Stimulated activated CD4-positive, alpha-beta T cell treated with anti-CD3 and anti-CD28 coated beads, TNF-alpha, amount 100 ng/mL, for 48 hours (primary cell): ENCODE results near the gene PSMF1.

Experiments
- DNase-seq, 3 donors: peaks; one replicate each; pipeline ENCODE4 v3.0.0-alpha.2; 2020; ENCODE audit warnings: low read depth in 3 of 3

PSMF1 gene, protein sequence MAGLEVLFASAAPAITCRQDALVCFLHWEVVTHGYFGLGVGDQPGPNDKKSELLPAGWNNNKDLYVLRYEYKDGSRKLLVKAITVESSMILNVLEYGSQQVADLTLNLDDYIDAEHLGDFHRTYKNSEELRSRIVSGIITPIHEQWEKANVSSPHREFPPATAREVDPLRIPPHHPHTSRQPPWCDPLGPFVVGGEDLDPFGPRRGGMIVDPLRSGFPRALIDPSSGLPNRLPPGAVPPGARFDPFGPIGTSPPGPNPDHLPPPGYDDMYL

DNA sequence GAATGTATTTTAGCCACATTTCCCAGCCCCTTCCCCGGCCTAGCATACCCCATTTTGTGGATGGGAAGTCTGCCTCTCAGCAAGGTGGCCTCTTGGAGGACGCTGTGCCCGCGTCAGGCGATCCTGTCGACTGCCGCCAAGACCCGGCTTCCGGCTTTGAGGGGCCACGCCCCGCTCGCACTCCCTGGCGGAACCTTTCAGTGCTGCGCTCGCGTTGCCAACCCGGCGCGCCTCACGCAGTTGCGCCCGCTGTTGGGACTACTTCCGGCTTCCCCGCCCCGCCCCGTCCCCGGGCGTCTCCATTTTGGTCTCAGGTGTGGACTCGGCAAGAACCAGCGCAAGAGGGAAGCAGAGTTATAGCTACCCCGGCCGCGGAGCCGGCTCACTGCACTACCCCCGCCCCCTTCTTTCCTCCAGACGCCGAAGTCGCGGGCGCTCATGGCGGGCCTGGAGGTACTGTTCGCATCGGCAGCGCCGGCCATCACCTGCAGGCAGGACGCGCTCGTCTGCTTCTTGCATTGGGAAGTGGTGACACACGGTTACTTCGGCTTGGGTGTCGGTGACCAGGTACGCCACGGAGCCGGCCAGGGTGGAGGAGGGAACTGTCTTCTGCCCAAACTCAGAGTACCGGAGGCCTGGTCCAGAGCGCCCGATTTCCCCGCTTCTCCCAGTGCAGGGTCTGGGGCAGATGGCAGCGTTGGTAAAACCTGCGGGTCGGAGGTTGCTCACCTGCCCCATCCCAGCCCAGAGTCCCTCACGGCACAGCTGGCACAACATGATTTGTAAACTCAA, at the start of gene PSMF1:
Gene PSMF1 (plus strand): TSS at position 267 of the 792 bp plus-strand sequence. CDS start 172 bp downstream, at position 439.
- DNase-seq, result peak; percentile 89 to 95 (median 91)

DNA sequence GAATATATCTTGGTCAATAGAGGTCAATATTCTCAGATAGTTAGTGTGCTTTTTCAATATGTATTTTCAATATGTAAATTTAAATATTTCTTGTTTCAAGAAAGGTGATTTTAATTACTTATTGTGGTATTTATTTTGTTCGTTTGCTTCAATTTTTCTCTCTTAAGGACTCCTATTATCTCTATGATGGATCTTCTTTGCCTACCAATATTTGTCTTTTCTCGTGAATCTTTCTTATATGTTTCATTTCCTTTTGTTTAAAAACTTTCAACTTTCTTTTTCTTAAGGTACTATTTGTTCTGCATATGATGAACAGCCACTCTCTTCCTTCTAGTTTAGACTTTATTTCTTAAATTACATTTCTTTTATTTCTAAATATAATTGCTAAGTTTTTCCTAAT, 46.1 kb upstream of the PSMF1 start:
- DNase-seq, result no peak

DNA sequence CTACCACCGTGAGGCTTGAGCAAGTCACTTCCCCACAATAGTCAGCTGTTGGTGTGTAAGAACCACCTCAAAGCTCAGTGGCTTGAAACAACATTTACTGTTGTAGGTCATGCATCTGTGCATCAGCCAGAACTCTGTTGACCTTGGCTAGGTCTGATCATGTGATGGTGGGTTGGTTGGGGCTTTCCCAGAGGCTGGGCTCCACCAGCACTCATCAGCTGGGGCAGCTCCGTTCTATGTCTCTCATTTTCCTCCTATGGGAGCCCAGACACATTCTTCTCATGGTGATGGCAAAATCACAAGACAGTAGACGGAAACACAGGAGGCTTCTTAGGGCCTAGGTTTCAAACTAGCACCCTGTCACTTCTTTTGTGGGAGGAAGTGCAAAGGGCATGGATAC, 42.8 kb upstream of the PSMF1 start:
- no peak for DNase-seq

DNA sequence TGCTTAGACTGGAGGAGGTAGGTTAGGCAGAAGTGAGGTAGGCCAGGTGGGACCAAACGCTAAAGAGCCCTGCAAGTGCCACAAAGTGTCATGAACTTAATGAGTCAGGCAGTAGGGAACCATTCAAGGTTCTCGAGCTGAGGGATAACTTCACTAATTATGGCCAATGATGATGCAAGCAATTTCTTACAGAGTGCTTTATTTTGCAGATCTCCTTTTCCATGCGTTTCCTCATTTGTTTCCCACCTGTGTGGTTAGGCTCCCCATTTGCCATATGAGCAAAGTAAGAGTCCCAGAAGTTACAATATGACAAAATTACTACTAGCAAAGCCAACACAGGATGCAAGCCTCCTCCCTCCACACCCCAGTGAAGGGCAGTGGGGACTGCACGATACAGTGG, 36.5 kb upstream of the PSMF1 start:
- DNase-seq, result no peak

DNA sequence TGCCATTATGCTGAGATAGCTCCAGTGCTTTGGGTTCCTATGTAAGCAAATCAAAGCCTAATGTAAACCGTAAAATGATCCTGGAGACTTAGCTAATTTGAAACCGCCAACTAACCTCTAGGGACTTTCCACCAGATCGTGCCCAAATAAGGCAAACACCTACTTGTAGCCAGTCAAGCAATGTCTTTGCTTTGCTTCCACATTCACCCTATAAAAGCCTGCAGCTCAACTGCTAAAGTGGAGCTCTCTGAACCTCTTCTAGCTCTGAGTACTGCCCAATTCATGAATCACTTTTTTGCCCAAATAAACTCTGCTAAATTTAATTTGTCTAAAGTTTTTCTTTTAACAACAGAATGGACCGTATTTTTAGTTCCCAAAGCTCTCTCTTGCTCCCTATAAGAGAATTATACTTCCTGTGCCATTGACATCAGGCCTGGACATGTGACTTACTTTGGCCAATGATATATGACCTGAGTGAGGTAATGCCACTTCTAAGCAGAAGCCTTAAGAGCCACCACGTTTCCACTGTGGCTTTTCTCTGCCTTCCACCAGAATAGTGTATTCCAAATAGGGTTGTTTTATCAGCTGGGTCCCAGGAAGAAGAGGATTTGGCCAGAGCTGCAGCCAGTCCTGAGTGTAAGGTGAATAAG, 34.8 kb upstream of the PSMF1 start:
- DNase-seq, result no peak

DNA sequence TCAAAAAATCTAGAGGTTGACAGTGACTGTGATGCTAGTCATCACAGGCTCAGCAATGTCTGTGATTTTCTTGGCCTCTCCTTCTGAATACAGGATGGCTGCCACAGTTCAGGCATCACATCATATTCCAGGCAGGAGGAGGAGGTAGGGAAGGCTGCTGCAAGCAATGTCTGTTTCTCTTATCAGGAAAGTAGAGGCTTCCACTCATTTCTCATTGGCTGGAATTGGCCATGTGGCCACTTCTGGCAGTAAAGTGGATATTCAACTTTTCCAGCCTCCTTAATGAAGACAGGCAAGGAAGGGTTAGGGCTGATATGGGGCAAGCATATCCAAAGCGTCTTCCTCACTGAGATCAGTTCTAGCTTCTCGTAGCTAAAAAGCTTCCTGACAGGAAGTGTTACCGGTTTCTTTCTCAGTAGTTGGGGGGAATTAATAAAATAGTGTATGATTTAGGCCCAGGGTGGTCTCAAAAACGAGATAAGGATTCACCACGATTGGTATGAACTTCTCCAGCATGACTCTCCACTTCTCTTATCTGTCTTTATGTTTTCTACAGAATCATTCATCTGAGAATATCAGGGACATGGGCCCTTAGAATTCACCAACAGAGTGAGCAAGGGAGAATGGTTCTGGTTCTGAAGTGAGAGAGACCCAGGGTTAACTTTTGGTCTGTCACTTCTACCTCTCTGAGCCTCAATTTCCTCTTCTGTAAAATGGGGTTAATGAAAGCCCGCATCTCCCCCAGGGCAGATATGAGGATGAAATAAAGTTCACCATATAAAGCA, 32.7 kb upstream of the PSMF1 start:
- no peak for DNase-seq

DNA sequence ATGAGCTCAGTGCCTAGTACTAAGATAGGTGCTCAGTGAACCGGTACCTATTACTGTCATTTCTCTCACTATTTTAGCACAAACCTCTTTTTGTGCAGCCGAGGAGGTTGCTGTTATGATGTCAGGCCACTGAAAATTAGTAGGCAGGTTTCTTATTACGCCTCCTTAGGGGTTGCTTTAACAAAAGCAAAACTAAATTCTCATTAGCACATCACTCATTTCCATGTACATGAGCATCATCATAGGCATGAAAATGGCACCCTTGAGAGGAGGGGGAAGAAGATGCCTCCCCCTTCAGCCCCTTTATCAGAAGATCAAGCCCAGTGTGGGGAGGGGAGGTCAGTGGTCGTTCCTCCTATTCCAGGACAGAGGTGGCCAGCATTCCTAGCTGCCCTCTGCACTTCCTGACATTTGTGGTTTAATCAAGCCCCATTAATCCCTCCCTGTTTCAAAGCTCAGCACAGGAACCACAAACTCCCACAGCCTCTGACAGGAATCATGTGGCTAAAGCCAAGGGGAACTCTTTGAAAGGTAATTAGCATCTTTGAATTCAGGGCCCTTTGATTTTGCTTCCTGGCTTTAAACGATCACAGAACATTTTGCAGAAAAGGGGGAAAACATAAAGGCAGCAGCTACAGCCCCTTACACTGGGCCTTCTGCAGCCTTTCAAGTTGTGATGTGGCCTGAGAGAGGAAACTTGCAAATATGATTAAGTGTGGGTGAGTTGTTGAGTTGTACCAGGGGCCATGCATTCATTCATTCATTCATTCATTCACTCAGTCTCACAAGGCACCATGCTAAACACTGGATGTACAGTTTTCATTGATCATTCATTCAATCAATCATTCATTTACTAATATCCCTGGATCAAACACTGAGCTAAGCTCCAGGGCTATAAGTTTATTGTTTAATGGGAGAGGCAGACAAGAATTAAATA, 31.9 kb upstream of the PSMF1 start:
- no peak for DNase-seq

DNA sequence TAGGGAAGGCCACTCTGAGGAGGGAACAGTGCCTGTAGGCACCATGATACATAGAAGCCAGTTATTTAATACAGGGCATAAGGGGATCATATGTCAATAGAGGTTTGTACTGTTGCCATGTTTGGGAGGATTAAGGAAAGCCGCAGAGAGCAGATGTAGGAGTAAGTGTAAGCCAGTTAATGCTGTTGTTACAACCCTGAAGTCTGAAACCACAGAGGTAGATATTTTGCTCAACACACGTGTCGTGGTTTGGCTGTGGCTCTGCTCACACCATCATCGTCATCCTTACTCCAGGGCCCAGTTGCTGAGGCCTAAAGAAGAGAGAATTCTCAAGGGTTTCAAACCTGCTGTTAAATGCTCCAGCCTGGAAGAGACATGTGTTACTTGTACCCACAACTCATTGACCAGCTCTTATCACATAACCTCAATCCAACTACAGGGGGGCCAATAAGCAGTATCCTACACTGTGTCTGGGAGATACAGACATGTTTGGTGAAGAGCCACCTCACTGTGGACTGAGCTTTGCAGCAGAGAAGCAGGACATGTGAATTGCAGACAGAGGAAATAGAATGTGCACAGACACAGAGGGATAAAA, 31.0 kb upstream of the PSMF1 start:
- no peak for DNase-seq

DNA sequence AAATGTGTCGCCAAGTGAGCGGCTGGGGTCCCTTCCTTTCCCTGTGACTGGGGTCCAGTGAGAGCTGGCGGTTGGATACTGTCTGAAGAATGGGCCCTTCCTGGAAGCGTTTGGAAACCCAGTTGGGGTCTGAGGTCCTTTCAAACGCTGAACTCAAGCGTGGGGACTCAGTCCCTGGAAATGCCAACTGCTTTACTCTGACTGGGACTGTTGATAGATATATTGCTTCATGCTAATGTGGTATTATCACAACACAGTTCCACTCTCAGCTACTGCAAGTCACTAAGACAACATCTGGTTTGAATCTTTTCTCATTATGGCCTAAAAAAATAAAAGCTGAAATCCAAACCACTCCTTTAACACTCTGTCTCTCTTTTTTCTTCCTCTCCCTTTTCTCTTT, 23.7 kb upstream of the PSMF1 start:
- no peak for DNase-seq

DNA sequence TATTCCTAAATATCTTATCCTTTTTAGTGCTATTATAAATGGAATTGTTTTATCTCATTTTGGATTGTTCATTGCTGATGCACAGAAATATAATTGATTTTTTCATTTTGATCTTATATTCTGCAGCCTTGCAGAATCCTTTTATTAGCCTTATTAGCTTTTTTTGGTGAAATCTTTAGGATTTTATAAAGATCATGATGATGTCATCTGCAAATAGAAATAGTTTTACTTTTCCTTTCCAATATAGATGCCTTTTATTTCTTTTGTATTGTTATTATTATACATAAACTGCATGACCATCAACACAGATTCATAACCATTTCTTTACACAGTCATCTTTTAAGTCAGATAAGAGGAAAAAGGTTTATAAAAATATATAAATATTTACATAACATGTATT, 16.9 kb upstream of the PSMF1 start:
- no peak for DNase-seq

DNA sequence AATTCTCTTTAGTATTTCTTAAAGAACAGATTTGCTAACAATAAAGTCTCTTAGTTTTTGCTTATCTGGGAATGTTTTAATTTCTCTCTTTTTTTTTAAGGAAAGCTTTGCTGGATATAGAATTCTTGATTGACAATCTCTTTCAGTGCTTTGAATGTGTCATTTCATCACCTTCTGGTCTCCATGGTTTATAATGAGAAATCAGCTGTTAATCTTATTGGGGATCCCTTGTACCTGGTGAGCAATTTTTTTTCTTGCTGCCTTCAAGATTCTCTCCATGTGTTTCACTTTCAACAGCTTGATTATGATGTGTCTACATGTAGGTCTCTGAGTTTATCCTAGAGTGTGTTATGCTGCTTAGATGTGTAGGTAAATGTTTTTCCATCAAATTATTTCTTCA, 16.4 kb upstream of the PSMF1 start:
- no peak for DNase-seq

DNA sequence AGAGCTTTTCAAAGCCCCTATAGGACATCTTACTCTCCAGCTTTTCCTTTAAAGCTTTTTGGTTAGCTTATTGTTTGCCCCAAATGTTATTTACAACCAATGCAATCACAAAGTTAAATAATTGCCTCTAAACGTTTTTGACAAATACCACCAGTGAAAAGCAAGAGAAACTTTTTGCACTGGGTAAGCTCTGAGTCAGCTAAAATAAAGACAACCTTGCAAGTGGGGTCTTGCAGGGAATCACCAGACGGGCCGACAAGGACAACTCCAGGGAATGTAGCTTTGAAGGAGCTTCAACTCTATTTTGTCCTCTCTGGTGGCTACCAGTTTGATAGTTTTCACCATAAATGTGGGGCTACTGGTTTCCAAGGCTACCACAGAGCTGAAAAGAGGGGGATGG, 14.7 kb upstream of the PSMF1 start:
- no peak for DNase-seq

DNA sequence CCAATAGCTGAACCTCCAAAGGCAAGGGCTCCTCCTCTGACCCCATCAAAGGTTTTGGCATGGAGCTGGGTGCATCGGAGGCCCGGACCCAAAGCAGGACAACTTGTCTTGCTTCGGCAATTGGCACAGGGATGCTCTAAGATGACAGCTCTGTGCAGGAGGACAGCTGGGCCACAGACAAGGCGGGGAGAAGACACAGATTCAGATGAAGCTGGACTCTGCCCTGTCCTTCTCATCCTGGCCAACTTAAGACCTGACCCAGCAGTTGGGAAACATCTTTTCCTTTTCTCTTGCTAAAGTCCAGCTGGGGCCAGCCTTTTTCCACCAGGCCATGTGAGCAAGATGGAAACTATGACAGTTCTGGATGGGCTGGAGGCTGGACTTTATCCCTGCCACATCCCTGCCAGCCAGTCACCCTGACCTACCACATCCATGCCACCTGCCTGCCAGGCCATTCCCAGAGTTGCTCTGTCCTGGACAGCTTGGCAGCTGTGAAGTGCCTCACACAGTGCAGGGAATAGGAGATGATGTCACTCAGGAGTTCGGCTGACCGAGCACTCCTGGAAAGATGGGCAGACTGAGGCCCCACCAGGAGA, 12.7 kb upstream of the PSMF1 start:
- DNase-seq, result no peak

DNA sequence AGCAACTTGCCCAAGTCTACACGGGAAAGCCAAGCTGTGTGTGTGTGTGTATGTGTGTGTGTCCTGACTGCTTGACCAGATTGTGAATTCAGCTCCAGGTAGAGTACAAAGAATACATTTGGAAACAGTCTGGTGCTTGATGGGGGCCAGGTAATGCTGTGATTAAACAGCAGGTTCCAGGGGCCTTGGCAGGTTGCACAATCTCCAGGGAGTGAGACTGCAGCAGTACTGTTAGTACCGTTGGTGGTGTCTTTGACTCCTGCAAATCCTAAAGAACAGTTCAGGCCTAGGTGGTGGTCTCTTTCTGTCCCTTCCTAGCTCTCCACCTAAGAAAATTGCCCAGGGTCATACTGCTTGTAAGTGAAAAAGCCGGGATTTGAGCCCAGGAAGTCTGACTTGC, 11.2 kb upstream of the PSMF1 start:
- DNase-seq, result no peak

DNA sequence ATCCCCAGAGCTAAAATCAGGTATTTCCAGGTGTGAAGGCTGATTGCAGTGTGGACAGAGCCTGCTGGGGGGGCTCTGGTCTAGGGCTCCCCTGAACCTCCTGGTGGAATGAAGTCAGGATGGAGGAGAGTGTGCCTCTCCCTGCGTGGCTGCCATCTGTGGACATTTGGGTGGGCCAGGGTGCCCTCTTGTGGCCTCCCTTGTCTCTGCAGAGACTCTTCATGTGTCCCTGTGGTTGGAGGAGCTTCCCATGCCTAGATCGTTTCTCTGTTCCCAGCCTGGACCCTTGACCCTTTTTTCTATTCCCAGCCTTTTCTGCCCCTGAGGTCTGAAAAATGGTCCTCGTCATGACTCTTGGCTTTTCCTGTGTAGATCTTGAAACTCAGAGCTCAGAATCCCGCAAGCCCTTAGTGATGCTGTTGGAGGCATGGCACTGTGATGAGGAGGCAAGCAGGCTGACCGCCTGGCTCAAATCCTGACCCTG, 9.9 kb upstream of the PSMF1 start:
- DNase-seq, result peak in 2 of 3 donors; percentile 15 to 35

DNA sequence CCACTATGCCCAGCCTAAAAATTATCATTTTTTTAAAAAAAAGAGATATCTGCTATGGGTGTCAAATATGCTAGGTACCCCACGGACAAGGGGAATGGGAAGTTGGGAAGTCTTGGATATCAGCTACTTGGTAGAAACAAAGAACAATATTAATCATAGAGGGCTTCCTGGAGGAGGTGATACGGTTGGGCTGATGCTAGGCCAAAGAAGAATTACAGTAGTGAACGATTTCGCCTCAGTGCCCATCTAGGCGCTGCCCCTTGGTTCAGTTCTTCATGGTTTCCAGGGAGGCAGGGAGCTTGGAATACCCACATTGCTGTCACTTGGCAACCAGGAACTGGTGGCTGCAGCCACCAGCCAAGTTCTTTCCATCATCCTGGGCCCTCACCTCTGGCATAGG, 5.5 kb upstream of the PSMF1 start:
- DNase-seq, result no peak

DNA sequence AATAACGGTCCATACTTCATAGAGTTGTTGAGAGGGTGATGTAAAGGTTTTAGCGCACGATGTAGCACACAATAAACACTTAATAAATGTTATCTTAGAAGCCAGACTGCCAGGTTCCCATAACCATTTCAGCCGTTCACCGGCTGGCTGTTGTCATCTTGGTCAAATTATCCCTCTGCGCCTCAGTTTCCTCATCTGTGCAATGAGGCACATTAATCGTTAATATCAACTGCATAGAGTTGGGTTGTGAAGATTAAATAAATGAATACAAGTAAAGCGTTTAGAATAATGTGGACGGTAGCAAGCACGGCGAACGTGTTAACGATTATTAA, 432 bp upstream of the PSMF1 start:
- DNase-seq, result no peak

DNA sequence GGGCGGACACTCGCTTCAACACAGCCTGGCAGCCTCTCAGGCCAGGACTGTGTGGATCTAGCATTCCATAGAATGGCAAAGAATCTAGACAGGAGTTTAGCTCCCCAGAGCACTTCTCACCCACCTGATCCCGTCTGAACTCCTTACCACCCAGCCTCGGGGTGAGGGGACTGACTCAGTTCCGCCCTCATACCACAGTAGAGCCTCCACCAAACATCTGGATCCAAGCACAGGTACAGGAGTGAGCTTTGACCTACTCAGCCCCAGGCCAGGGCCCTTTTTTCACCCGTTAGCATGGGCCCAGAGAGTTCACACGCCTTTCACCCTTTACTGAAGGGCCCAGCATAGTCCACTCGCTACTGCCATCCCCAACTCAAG, 715 bp downstream of the PSMF1 start:
- no peak for DNase-seq

DNA sequence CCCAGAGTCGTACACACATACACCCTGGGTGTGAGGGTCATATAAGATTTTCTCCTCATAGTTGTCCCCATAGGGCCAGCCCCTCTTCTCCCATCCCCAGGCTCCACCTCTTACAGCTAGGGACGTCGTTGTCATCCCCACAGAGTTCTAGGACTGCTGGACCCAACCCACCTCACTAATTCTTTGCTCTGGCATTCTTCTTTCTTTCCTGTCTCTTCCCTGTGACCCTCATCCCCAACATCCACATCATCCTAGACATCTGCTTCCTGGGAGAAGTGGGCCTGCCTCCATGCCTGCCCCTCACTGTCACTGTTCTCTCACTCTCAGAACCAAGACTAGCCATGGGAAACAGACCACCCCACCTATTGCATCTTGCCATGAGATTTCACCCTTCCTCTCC, 1.1 kb downstream of the PSMF1 start:
- DNase-seq, result no peak

DNA sequence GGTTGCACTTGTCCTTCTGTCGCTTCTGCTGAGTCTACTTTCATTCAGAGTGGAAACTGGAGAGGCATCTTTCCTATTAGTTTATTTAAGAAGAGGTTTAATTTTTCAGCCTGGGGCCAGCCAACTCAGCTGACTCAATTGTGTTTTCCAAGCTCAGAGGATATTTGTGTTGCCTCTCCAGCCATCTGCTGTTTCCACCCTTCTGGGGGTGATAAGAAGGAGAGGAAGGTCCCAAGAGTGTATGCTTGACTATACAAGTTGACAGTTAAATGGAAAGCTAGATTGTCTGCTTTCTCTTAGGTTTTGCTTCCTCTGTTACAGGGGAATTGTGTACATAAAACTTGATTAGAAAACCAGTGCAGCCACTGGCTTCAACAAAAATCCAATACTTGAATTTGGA, 3.0 kb downstream of the PSMF1 start:
- DNase-seq, result no peak
